GM12864 (cell line): ENCODE results near the gene CCDC195.

Source experiments
- DNase-seq: peaks from one replicate; pipeline ENCODE4 v3.0.0-alpha.2; 2011; ENCODE audit warnings: low read depth
- H3K4me3 ChIP-seq: 2 replicates; pipeline ENCODE4 v1.5.1; 2011; ENCODE audit warnings: mild to moderate bottlenecking, low read depth, low read length, control low read depth
- CTCF ChIP-seq: IDR thresholded peaks from 2 replicates; pipeline ENCODE4 v1.5.1; 2011; ENCODE audit warnings: low read depth, mild to moderate bottlenecking, moderate library complexity, low read length, control low read depth, inconsistent platforms; ENCODE audit errors: missing control alignments

The CCDC195 gene

GRCh38 chr2:224747765-224748164 is 31.6 kb upstream of the CCDC195 start:
- no peak for DNase-seq
- no peak overlapping the region for H3K4me3 ChIP-seq
- TF ChIP-seq CTCF: no peak

GRCh38 chr2:224736227-224736626 is 20.1 kb upstream of the CCDC195 start:
- no peak for DNase-seq
- TF ChIP-seq CTCF: no peak
- H3K4me3 ChIP-seq: no peak overlapping the region

- no peak for TF ChIP-seq CTCF
- DNase-seq: no peak
- no peak overlapping the region for H3K4me3 ChIP-seq
Measured at GRCh38 chr2:224734949-224735348, 18.8 kb upstream of the CCDC195 start.

DNA sequence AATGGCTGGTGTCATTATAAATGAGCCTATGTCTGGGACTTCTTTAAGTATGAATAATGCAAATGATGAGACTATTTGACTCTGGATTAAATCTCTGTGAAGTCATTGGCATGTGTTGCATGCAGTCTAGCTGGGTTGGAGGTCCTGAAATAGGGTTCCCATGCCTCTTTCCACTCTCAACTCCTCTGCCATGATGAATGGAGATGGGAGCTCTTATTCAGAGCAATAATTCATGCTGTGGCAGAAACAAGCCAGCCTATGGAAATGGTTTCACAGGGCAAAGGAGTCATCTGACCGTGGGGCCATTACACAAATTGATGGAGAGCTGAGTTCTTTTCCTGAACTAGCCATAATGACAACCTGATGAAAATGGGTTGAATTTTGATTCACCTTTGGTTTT is 15.5 kb upstream of the CCDC195 start:
- no peak overlapping the region for H3K4me3 ChIP-seq
- TF ChIP-seq CTCF: no peak

DNA sequence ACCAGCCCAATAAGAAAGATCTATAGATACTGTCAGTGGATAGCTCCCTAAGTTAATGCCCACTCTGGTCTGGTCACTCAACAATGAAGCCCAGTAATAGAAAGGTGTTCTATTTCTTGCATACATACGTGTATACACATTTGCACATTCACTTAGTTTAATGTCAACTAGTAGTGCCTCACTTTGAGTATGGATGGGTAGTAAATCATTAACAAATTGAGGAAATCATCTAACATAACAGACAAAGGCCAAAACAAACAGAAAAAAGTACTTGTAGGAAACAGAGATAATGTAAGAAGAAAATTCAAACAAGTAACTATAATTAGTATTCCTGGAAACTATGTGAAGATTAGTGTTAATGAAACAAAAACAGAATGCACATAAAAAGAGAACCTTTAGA is 13.3 kb upstream of the CCDC195 start:
- no peak for DNase-seq
- H3K4me3 ChIP-seq: no peak overlapping the region

More for the DNA sequence above, 15.5 kb upstream of the CCDC195 start:
- DNase-seq: no peak

GRCh38 chr2:224724331-224724730 is 8.2 kb upstream of the CCDC195 start:
- no peak for DNase-seq
- H3K4me3 ChIP-seq: no peak overlapping the region
- no peak for TF ChIP-seq CTCF

More for the DNA sequence above, 13.3 kb upstream of the CCDC195 start:
- no peak for TF ChIP-seq CTCF

DNA sequence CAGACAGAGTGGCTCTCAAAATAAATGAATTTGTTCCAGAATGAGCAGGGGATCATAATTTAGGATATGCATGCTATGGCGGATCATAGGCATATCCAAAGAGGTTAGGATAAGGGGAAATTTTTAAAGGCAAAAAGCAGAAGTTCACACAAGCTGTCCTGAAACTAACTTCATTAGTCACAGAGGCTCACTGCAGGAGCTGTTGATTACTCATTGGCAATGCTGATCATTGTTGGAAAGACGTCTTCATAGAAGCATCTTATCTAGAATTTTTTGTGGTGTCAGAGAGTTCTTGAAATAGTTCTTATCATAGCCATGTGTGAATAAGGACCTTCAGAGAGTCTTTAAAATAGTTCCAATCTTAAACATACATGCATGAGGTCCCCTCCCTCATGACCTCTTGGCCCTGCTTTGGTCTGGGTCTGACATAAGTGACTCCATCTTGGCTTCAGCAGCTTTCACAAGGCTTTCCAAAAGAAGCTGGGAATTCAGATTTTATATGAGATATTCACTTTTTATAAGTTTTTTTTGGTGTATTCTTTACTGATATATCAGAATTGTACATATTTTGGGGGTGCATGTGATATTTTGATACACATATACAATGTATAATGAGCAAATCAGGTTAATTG is 7.5 kb upstream of the CCDC195 start:
- no peak for TF ChIP-seq CTCF

More for the DNA sequence above, 7.5 kb upstream of the CCDC195 start:
- DNase-seq: no peak
- H3K4me3 ChIP-seq: no peak overlapping the region
